Measurements from ENCODE around the gene ACKR2.

ACKR2 gene

GRCh38 chr3:42887084-42887483 is 77.8 kb downstream of the ACKR2 start:
- no peak for DNase-seq (ENCODE audit: low spot score)

DNA sequence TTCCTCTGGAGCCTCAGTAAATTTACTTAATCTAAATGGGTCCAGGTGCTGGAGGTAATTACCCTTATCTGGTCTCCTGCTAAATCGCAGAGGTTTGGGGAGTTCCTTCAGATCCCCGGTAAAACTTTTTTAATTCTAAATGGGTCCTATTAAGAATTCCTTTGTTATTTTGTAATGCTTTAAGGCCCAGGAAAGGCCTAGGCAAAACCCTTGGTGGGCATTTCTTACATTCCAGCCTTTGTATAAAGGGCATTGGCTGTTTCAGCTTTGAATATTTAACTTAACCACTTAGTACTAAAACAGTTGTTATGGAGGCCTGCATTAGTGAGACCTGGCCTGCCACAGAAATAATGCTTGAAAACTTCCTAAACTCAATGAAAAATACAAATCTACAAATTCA is 81.8 kb downstream of the ACKR2 start:
- no peak for DNase-seq (ENCODE audit: low spot score)

DNA sequence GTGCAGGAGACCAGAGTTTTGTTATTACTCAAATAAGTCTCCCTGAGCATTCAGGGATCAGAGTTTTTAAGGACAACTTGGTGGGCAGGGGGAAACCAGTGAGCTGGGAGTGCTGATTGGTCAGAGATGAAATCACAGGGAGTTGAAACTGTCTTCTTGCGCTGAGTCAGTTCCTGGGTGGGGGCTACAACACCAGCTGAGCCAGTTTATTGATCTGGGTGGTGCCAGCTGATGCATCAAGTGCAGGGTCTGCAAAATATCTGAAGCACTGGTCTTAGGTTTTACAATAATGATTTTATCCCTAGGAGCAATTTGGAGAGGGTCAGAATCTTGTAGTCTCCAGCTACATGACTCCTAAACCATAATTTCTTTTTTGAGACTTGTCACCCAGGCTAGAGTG is 82.9 kb downstream of the ACKR2 start:
- no peak for DNase-seq (ENCODE audit: low spot score)

GRCh38 chr3:42892807-42893206 is 83.6 kb downstream of the ACKR2 start:
- DNase-seq (ENCODE audit: low spot score) = no peak

- no peak for DNase-seq (ENCODE audit: low spot score)
Observed at GRCh38 chr3:42894698-42895579, 85.7 kb downstream of the ACKR2 start.

- no peak for DNase-seq (ENCODE audit: low spot score)
Observed at GRCh38 chr3:42895580-42895868, 86.3 kb downstream of the ACKR2 start.

- DNase-seq (ENCODE audit: low spot score) = no peak
Observed at GRCh38 chr3:42898896-42899675, 89.8 kb downstream of the ACKR2 start.

GRCh38 chr3:42900226-42901072 is 91.2 kb downstream of the ACKR2 start:
- no peak for DNase-seq (ENCODE audit: low spot score)

DNA sequence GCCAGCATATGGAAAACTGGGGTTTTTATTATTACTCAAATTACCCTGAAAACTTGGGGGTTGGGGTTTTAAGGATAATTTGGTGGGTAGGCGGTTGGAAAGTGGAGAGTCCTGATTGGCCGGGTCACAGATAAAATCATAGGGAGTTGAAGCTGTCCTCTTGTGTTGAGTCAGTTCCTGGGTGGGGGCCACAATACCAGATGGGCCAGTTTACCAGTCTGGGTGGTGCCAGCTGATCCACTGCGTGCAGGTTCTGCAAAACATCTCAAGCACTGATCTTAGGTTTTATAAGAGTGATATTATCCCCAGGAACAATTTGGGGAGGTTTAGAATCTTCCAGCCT is 91.8 kb downstream of the ACKR2 start:
- no peak for DNase-seq (ENCODE audit: low spot score)

- no peak for DNase-seq (ENCODE audit: low spot score)
Observed at GRCh38 chr3:42902257-42902656, 93.0 kb downstream of the ACKR2 start.

GRCh38 chr3:42904076-42904475 is 94.8 kb downstream of the ACKR2 start:
- no peak for DNase-seq (ENCODE audit: low spot score)

GRCh38 chr3:42905740-42906069 is 96.5 kb downstream of the ACKR2 start:
- no peak for DNase-seq (ENCODE audit: low spot score)

GRCh38 chr3:42906070-42906847 is 97.0 kb downstream of the ACKR2 start, which contains the start of gene ZNF662:
Gene ZNF662 (plus strand): TSS chr3:42906142. CDS start chr3:42908115, 1,973 bp downstream.
- DNase-seq (ENCODE audit: low spot score) = no peak

DNA sequence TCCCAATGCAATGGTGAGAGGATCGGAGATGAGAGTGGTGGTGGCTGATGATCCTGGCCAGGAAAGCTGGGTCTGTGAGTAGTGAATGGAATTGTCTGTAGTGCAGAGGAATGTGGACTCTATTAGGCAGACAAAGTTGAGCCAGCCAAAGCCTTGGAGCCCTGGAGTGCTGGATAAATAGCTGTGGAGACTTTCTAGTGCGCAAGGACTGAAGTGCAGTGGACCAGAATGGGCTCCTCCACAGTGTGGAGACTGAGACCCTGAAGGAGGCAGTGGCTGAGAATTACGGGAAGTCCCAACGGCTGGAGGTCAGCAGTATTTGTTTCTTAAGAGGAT is 97.6 kb downstream of the ACKR2 start:
- DNase-seq (ENCODE audit: low spot score) = no peak

- no peak for DNase-seq (ENCODE audit: low spot score)
Observed at GRCh38 chr3:42908675-42909074, 99.4 kb downstream of the ACKR2 start.

DNA sequence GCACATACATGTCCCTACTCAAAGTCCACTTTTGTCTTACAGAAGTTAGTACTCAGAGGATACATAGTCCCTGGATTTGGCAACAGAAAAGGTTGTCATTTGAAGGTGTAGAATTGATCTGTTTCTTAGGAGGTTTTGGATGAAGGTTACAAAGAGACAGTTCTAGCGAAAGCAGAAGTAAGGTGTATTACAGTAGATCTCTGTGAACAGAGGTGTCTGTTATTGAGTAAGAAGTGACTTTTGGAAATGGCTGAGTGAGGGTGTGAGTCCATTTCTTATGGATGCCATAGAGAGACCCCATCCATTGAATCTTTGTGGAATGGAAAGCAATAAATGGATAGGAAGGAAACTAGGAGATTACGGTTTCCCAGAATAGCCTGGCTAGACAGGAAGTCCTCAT is 102.3 kb downstream of the ACKR2 start:
- DNase-seq (ENCODE audit: low spot score) = no peak

DNA sequence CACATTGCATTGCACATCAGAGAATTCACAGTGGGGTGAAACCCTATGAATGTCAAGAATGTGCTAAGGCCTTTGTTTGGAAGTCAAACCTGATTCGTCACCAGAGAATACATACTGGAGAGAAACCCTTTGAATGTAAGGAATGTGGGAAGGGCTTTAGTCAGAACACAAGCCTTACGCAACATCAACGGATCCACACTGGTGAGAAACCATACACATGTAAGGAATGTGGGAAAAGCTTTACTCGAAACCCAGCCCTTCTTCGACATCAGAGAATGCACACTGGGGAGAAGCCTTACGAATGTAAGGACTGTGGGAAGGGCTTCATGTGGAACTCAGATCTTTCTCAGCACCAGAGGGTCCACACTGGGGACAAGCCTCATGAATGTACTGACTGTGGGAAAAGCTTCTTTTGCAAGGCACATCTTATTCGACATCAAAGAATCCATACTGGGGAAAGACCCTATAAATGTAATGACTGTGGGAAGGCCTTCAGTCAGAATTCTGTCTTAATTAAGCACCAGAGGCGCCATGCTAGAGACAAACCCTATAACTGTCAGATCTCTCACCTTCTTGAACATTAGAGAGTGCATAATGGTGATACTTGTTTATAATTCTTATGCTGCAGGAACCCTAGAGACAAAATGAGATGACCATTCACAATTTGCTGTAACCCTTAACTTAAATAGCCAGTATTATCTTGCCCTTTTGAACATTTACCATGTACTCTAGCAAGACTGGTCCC is 105.7 kb downstream of the ACKR2 start:
- no peak for DNase-seq (ENCODE audit: low spot score)

Data from CD4-positive, alpha-beta T cell treated with Interleukin-15 for 4 hours (primary cell).